Osteocyte (in vitro differentiated cells): ENCODE data around the gene TRPV4. TPM values are rescaled to one million over a fixed set of nuclear protein-coding genes. Genes with fewer than 3 reads are reported as not detected.

Source experiments
- DNase-seq: peaks from one replicate; pipeline ENCODE4 v3.0.0; 2021; ENCODE audit warnings: mixed read lengths; ENCODE audit not compliant: unreplicated experiment; ENCODE audit errors: extremely low spot score
- H3K27ac Mint-ChIP-seq: one replicate; pipeline ENCODE4 v1.8.0; 2021; ENCODE audit warnings: mild to moderate bottlenecking, mixed read lengths; ENCODE audit not compliant: unreplicated experiment
- H3K27me3 Mint-ChIP-seq: one replicate; pipeline ENCODE4 v1.8.0; 2021; ENCODE audit warnings: mixed read lengths; ENCODE audit not compliant: unreplicated experiment
- H3K36me3 Mint-ChIP-seq: one replicate; pipeline ENCODE4 v1.8.0; 2021; ENCODE audit warnings: mixed read lengths; ENCODE audit not compliant: unreplicated experiment
- H3K4me1 Mint-ChIP-seq: one replicate; pipeline ENCODE4 v1.8.0; 2021; ENCODE audit warnings: mixed read lengths; ENCODE audit not compliant: unreplicated experiment
- H3K4me3 Mint-ChIP-seq: one replicate; pipeline ENCODE4 v1.8.0; 2021; ENCODE audit warnings: mild to moderate bottlenecking, moderate library complexity, mixed read lengths; ENCODE audit not compliant: unreplicated experiment
- H3K9me3 Mint-ChIP-seq: one replicate; pipeline ENCODE4 v1.8.0; 2021; ENCODE audit warnings: mixed read lengths; ENCODE audit not compliant: unreplicated experiment
- total RNA-seq: library from RNA; stranded (reverse); gene quantifications from 2 replicates; pipeline ENCODE4 v1.2.1, GENCODE V29; 2021
- TF ChIP-seq, protein P1 (sequence below): fragments of 200-600 bp; sonication (generic); IDR thresholded peaks from 2 replicates; pipeline ENCODE4 v1.5.0; 2021; ENCODE audit warnings: antibody characterized with exemption, mild to moderate bottlenecking, moderate library complexity

TRPV4 gene
- total RNA-seq, 1 donor from 2014 or later: 1.6 TPM

DNA sequence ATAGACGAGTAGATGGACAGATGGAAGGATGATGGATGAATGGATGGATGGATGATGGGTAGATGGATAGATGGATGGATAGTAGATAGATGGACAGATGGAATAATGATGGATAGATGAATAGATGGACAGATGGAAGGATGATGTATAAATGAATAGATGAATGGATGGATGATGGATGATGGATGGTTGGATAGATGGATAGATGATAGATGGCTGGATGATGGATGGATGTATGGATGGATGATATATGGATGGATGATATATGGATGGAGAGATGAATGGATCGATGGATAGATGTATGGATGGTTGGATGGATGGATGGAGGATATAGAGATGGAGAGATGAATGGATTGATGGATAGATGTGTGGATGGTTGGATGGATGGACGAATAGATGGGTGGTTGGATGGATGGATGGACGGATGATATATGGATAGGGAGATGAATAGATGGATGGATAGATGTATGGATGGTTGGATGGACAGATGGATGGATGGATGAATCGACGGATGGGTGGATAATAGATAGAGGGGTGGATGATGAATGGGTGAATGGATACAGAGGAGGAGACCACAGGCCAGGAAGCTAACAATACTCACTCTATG is 19.3 kb downstream of the TRPV4 start:
- H3K27me3 Mint-ChIP-seq: no peaks in the 10 kb centered on the region
- H3K36me3 Mint-ChIP-seq: no peaks in the 10 kb centered on the region
- TF ChIP-seq, protein P1, sequence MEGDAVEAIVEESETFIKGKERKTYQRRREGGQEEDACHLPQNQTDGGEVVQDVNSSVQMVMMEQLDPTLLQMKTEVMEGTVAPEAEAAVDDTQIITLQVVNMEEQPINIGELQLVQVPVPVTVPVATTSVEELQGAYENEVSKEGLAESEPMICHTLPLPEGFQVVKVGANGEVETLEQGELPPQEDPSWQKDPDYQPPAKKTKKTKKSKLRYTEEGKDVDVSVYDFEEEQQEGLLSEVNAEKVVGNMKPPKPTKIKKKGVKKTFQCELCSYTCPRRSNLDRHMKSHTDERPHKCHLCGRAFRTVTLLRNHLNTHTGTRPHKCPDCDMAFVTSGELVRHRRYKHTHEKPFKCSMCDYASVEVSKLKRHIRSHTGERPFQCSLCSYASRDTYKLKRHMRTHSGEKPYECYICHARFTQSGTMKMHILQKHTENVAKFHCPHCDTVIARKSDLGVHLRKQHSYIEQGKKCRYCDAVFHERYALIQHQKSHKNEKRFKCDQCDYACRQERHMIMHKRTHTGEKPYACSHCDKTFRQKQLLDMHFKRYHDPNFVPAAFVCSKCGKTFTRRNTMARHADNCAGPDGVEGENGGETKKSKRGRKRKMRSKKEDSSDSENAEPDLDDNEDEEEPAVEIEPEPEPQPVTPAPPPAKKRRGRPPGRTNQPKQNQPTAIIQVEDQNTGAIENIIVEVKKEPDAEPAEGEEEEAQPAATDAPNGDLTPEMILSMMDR: no peak
- H3K4me1 Mint-ChIP-seq: peaks cover 5% of the 10 kb centered on the region
- H3K9me3 Mint-ChIP-seq: no peaks in the 10 kb centered on the region
- DNase-seq: no peak
- no peak overlapping the region for H3K27ac Mint-ChIP-seq
- no peak overlapping the region for H3K4me3 Mint-ChIP-seq

DNA sequence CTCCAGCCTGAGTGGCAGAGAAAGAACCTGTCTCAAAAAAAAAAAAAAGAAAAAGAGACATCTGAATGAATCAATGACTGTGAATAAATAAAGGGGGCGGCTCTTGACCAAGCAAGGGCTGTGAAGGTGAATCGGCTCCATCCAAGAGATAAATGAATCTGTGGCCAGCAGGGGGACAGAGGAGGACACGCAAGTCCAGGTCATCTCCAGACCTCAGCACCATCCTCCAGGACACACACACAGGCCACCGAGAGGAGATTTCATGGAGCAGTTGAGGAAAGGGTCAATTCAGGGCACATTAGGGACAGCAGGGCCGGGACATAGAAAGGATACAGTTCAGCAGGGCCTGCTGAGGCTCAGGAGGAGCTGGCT is 21.6 kb downstream of the TRPV4 start:
- Mint-ChIP-seq H3K9me3 (no peaks in the 10 kb centered on the region), H3K36me3 (no peaks in the 10 kb centered on the region), H3K4me3 (no peak overlapping the region), H3K4me1 (no peaks in the 10 kb centered on the region), H3K27ac (no peak overlapping the region), H3K27me3 (no peaks in the 10 kb centered on the region)
- TF ChIP-seq, protein P1: no peak
- no peak for DNase-seq

DNA sequence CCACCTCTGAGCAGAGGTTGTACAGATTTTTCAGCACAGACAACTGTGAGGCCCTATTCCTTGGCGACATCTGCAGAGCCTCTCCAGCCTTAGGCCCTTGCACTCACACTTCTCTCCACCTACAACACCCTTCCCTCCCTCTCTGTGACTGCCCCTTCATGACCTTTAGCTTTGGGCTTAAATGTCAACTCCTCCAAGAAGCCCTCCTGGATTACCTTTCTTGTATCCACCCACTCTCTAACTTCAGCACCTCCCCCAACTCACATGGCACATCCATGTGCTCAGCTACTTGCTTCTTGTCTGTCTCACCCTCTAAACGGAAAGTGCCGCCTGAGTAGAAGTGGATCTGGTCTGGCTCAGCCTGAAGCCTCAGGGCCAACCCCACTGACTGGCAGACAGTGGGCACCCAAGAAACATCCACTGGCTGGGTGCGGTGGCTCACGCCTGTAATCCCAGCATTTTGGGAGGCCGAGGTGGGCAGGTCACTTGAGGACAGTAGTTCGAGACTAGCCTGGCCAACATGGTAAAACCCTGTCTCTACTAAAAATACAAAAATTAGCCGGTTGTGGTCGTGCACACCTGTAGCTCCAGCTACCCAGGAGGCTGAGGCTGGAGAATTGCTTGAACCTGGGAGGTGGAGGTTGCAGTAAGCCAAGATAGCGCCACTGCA is 22.1 kb downstream of the TRPV4 start:
- Mint-ChIP-seq H3K4me1 (no peaks in the 10 kb centered on the region), H3K27me3 (no peaks in the 10 kb centered on the region), H3K9me3 (no peaks in the 10 kb centered on the region), H3K36me3 (no peaks in the 10 kb centered on the region), H3K27ac (no peak overlapping the region), H3K4me3 (no peak overlapping the region)
- DNase-seq: no peak
- TF ChIP-seq, protein P1: no peak

GRCh38 chr12:109808876-109809646 is 24.1 kb downstream of the TRPV4 start:
- H3K27me3 Mint-ChIP-seq: no peaks in the 10 kb centered on the region
- no peaks in the 10 kb centered on the region for H3K4me1 Mint-ChIP-seq
- no peak overlapping the region for H3K4me3 Mint-ChIP-seq
- H3K27ac Mint-ChIP-seq: no peak overlapping the region
- no peaks in the 10 kb centered on the region for H3K9me3 Mint-ChIP-seq
- DNase-seq: no peak
- TF ChIP-seq, protein P1: no peak
- no peaks in the 10 kb centered on the region for H3K36me3 Mint-ChIP-seq
